T-helper 1 cell (primary cell): ENCODE data around the gene KCMF1.
A peak's percentile ranks its signal among the peaks of the same experiment; 100 is the strongest.
"Not testable (repeated sequence)": the region's sequence is repeated elsewhere in the genome, so short reads cannot be mapped to it uniquely, and the experiment has no call there.

Source experiments
- DNase-seq, 5 donors: peaks; one replicate each; pipeline ENCODE4 v3.0.0-alpha.2; 2012 to 2020
- total RNA-seq, 4 donors: gene quantifications; one replicate each; lab custom pipeline; 2026; lab: John Stamatoyannopoulos, UW

The KCMF1 gene
- total RNA-seq: 43.4 to 60.0 (median 45.6) reads per million in 4 donors

GRCh38 chr2:84970868-84971509 lies at the start of gene KCMF1:
Gene KCMF1, plus strand, starts transcription at chr2:84971161. Its CDS starts 291 bp downstream, at chr2:84971452.
- peak; percentile 55 to 72 (median 61) for DNase-seq

- no peak for DNase-seq
These were observed 48.0 kb upstream of the KCMF1 start for GRCh38 chr2:84923009-84923408.

- peak in 4 of 5 donors; percentile 27 to 94 (median 43) for DNase-seq
These were observed 46.5 kb upstream of the KCMF1 start for GRCh38 chr2:84924173-84925106.

- DNase-seq: no peak
These were observed 45.6 kb upstream of the KCMF1 start for GRCh38 chr2:84925336-84925723.

- peak; percentile 94 to 98 (median 97) for DNase-seq
These were observed 45.1 kb upstream of the KCMF1 start for GRCh38 chr2:84925724-84926376.

GRCh38 chr2:84927275-84927627 lies 43.7 kb upstream of the KCMF1 start:
- no peak for DNase-seq

- DNase-seq: no peak
These were observed 39.6 kb upstream of the KCMF1 start for GRCh38 chr2:84931384-84931821.

- DNase-seq: peak in 1 of 5 donors; percentile 87
These were observed 32.6 kb upstream of the KCMF1 start for GRCh38 chr2:84938194-84938879.

- peak; percentile 44 to 95 (median 66) for DNase-seq
These were observed 31.4 kb upstream of the KCMF1 start for GRCh38 chr2:84939426-84940087.

- DNase-seq: no peak
These were observed 30.9 kb upstream of the KCMF1 start for GRCh38 chr2:84940088-84940470.

- no peak for DNase-seq
These were observed 30.0 kb upstream of the KCMF1 start for GRCh38 chr2:84940831-84941412.

GRCh38 chr2:84942166-84942565 lies 28.8 kb upstream of the KCMF1 start:
- DNase-seq: no peak

GRCh38 chr2:84942964-84943421 lies 28.0 kb upstream of the KCMF1 start:
- no peak for DNase-seq

- no peak for DNase-seq
These were observed 26.6 kb upstream of the KCMF1 start for GRCh38 chr2:84944295-84944909.

- DNase-seq: not testable (repeated sequence)
These were observed 25.1 kb upstream of the KCMF1 start for GRCh38 chr2:84945838-84946203.

GRCh38 chr2:84946204-84947009 lies 24.6 kb upstream of the KCMF1 start:
- peak in 3 of 5 donors; percentile 15 to 71 (median 28) for DNase-seq

- no peak for DNase-seq
These were observed 23.9 kb upstream of the KCMF1 start for GRCh38 chr2:84947010-84947593.

GRCh38 chr2:84953535-84953934 lies 17.4 kb upstream of the KCMF1 start:
- DNase-seq: no peak

- DNase-seq: no peak
These were observed 16.6 kb upstream of the KCMF1 start for GRCh38 chr2:84954329-84954728.
